Vagina (tissue), 2 donors: ENCODE results near the gene MAP3K20. TPM values are rescaled to one million over a fixed set of nuclear protein-coding genes. Genes with fewer than 3 reads are reported as not detected.

Source experiments
- DNase-seq, 2 donors: peaks; one replicate each; pipeline ENCODE4 v3.0.0-alpha.2; 2017; ENCODE audit errors: extremely low spot score in 2 of 2
- H3K27ac ChIP-seq: fragments of 200-600 bp; sonication (generic); one replicate; pipeline ENCODE4 v1.5.1; 2019
- H3K27me3 ChIP-seq: fragments of 200-600 bp; sonication (generic); one replicate; pipeline ENCODE4 v1.5.1; 2019
- H3K36me3 ChIP-seq, 2 donors: fragments of 200-600 bp; sonication (generic); one replicate each; pipeline ENCODE4 v1.5.1; 2017 to 2019
- H3K4me1 ChIP-seq: fragments of 200-600 bp; sonication (generic); one replicate; pipeline ENCODE4 v1.5.1; 2019
- H3K4me3 ChIP-seq, 2 donors: fragments of 200-600 bp; sonication (generic); 1 replicate in 1 of 2; 2 replicates in 1 of 2; pipeline ENCODE4 v1.5.1; 2016 to 2019
- H3K9me3 ChIP-seq: fragments of 200-600 bp; sonication (generic); one replicate; pipeline ENCODE4 v1.5.1; 2019
- CTCF ChIP-seq, 3 experiments: fragments of 450-650 bp in 2 of 3; fragments of 200-600 bp in 1 of 3; sonication (generic) in 1 of 3; IDR thresholded peaks; one replicate each; pipeline ENCODE4 v1.5.1; 2017 to 2019; ENCODE audit warnings: antibody characterized with exemption in 3 of 3, mild to moderate bottlenecking in 2 of 3, moderate library complexity in 2 of 3
- POLR2A ChIP-seq, 2 donors: fragments of 450-650 bp; IDR thresholded peaks; one replicate each; pipeline ENCODE4 v1.6.1; 2017; ENCODE audit warnings: antibody characterized with exemption in 2 of 2, mild to moderate bottlenecking in 2 of 2, moderate library complexity in 2 of 2
- POLR2AphosphoS5 ChIP-seq, 2 donors: sonication (generic); formaldehyde crosslinking; IDR thresholded peaks; one replicate each; pipeline ENCODE4 v1.9.0; 2017; ENCODE audit warnings: antibody characterized with exemption in 2 of 2, mild to moderate bottlenecking in 2 of 2, low read depth in 1 of 2; ENCODE audit not compliant: insufficient read depth in 1 of 2
- intact Hi-C: fragments of 100-400 bp; cut with DNase I; formaldehyde crosslinking; loops from one replicate; pipeline ENCODE4 v1.15.1; 2023
- total RNA-seq: library from RNA; depleted of rRNA; stranded (reverse); fragments of >200 nt; gene quantifications from one replicate; pipeline ENCODE4 v1.2.3, GENCODE V29; 2016

MAP3K20 gene
- total RNA-seq, 1 donor from 2014 or later, result 59.4 TPM

- no peaks in the 10 kb centered on the region for H3K36me3 ChIP-seq
- H3K27ac ChIP-seq, result no peak overlapping the region
- intact Hi-C loops, result no loop called here
- no peak overlapping the region for H3K4me3 ChIP-seq
- TF ChIP-seq POLR2AphosphoS5 (IDR thresholded peaks at IDR 0.05; ENCODE audit: insufficient read depth in 1 of 2, low read depth in 1 of 2) (no peak), POLR2A (IDR thresholded peaks at IDR 0.05) (no peak), CTCF (IDR thresholded peaks at IDR 0.05) (no peak)
- no peak for DNase-seq
- H3K27me3 ChIP-seq, result no peaks in the 10 kb centered on the region
- H3K4me1 ChIP-seq, result peaks cover 27% of the 10 kb centered on the region
- no peaks in the 10 kb centered on the region for H3K9me3 ChIP-seq
Observed at GRCh38 chr2:173148520-173148919, 72.9 kb downstream of the MAP3K20 start.

- Histone ChIP-seq H3K4me3 (no peak overlapping the region), H3K36me3 (no peaks in the 10 kb centered on the region), H3K27me3 (no peaks in the 10 kb centered on the region), H3K27ac (no peak overlapping the region), H3K9me3 (no peaks in the 10 kb centered on the region), H3K4me1 (peaks cover 27% of the 10 kb centered on the region)
- no peak for TF ChIP-seq CTCF (IDR thresholded peaks at IDR 0.05)
- TF ChIP-seq POLR2A (IDR thresholded peaks at IDR 0.05), result no peak
- TF ChIP-seq POLR2AphosphoS5 (IDR thresholded peaks at IDR 0.05; ENCODE audit: insufficient read depth in 1 of 2, low read depth in 1 of 2), result no peak
- DNase-seq, result no peak
- intact Hi-C loops, result no loop called here
Observed at GRCh38 chr2:173149491-173149890, 73.8 kb downstream of the MAP3K20 start.

- peaks cover 27% of the 10 kb centered on the region for H3K4me1 ChIP-seq
- TF ChIP-seq POLR2AphosphoS5 (IDR thresholded peaks at IDR 0.05; ENCODE audit: insufficient read depth in 1 of 2, low read depth in 1 of 2), result no peak
- TF ChIP-seq POLR2A (IDR thresholded peaks at IDR 0.05), result no peak
- TF ChIP-seq CTCF (IDR thresholded peaks at IDR 0.05), result no peak
- no peaks in the 10 kb centered on the region for H3K9me3 ChIP-seq
- no peak overlapping the region for H3K4me3 ChIP-seq
- H3K36me3 ChIP-seq, result no peaks in the 10 kb centered on the region
- no peaks in the 10 kb centered on the region for H3K27me3 ChIP-seq
- no peak overlapping the region for H3K27ac ChIP-seq
- no peak for DNase-seq
- intact Hi-C loops, result no loop called here
Observed at GRCh38 chr2:173150087-173150486, 74.4 kb downstream of the MAP3K20 start.

DNA sequence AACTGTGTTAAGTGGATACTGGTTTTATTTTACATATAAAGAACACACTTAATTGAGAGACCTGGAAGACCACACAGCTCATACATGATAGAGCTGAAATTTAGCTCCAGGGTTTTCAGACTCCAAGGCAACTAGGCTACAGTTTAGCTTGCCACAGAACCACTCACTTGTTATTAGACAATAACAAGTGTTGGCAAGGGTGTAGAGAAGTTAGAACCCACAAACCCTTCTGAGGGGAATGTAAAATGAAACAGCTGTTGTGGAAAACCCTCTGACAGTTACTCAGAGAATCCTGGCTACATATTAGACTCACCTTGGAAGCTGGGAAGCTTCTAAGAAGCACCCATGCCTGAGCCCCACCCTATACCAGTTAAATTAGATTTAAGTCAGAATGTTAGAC, 75.3 kb downstream of the MAP3K20 start:
- Histone ChIP-seq H3K36me3 (no peaks in the 10 kb centered on the region), H3K27ac (no peak overlapping the region), H3K9me3 (no peaks in the 10 kb centered on the region), H3K4me3 (no peak overlapping the region), H3K4me1 (peaks cover 27% of the 10 kb centered on the region), H3K27me3 (no peaks in the 10 kb centered on the region)
- intact Hi-C loops, result no loop called here
- TF ChIP-seq POLR2A (IDR thresholded peaks at IDR 0.05) (no peak), CTCF (IDR thresholded peaks at IDR 0.05) (no peak), POLR2AphosphoS5 (IDR thresholded peaks at IDR 0.05; ENCODE audit: insufficient read depth in 1 of 2, low read depth in 1 of 2) (no peak)
- DNase-seq, result no peak

GRCh38 chr2:173151671-173152401, 76.2 kb downstream of the MAP3K20 start:
- no peak for TF ChIP-seq POLR2A (IDR thresholded peaks at IDR 0.05)
- TF ChIP-seq POLR2AphosphoS5 (IDR thresholded peaks at IDR 0.05; ENCODE audit: insufficient read depth in 1 of 2, low read depth in 1 of 2), result no peak
- no peak for TF ChIP-seq CTCF (IDR thresholded peaks at IDR 0.05)
- no peaks in the 10 kb centered on the region for H3K9me3 ChIP-seq
- no peak overlapping the region for H3K4me3 ChIP-seq
- H3K27ac ChIP-seq, result no peak overlapping the region
- no peaks in the 10 kb centered on the region for H3K36me3 ChIP-seq
- DNase-seq, result no peak
- H3K4me1 ChIP-seq, result peaks cover 27% of the 10 kb centered on the region
- intact Hi-C loops, result no loop called here
- no peaks in the 10 kb centered on the region for H3K27me3 ChIP-seq
